GM23338 (cell line): ENCODE results near the gene TGFB3. TPM values are rescaled to one million over a fixed set of nuclear protein-coding genes. Genes with fewer than 3 reads are reported as not detected.

Source experiments
- ATAC-seq: fragments of 200-7000 bp; cut with Tn5 transposase; 3 replicates; pipeline ENCODE4 v1.9.1; 2020
- DNase-seq: peaks from one replicate; pipeline ENCODE4 v3.0.0-alpha.2; 2015; ENCODE audit warnings: low spot score
- H2AFZ ChIP-seq: fragments of 200-600 bp; sonication (generic); 2 replicates; pipeline ENCODE4 v1.8.0; 2016; ENCODE audit warnings: antibody characterized with exemption, mild to moderate bottlenecking, moderate library complexity
- H3F3A ChIP-seq: fragments of 200-600 bp; sonication (generic); replicated peaks from 2 replicates; pipeline ENCODE4 v1.8.0; 2017; ENCODE audit warnings: antibody characterized with exemption, mixed run types, low read depth
- H3K27ac ChIP-seq: fragments of 200-600 bp; sonication (generic); 2 replicates; pipeline ENCODE4 v1.6.1; 2016; ENCODE audit warnings: low read depth
- H3K27me3 ChIP-seq: fragments of 200-600 bp; sonication (generic); 2 replicates; pipeline ENCODE4 v1.8.0; 2016; ENCODE audit warnings: mild to moderate bottlenecking, mixed run types, moderate library complexity; ENCODE audit not compliant: insufficient read depth
- H3K36me3 ChIP-seq: fragments of 200-600 bp; sonication (generic); 2 replicates; pipeline ENCODE4 v1.8.0; 2016; ENCODE audit warnings: mild to moderate bottlenecking; ENCODE audit not compliant: insufficient read depth
- H3K4me1 ChIP-seq: fragments of 200-600 bp; sonication (generic); 2 replicates; pipeline ENCODE4 v1.8.0; 2016; ENCODE audit warnings: mild to moderate bottlenecking, moderate library complexity; ENCODE audit not compliant: insufficient read depth
- H3K4me2 ChIP-seq: fragments of 200-600 bp; sonication (generic); 2 replicates; pipeline ENCODE4 v1.7.1; 2017; ENCODE audit warnings: mixed run types
- H3K4me3 ChIP-seq: fragments of 200-600 bp; sonication (generic); 2 replicates; pipeline ENCODE4 v1.6.1; 2016; ENCODE audit warnings: mixed run types
- H3K79me2 ChIP-seq: fragments of 200-600 bp; sonication (generic); replicated peaks from 2 replicates; pipeline ENCODE4 v1.8.0; 2017; ENCODE audit warnings: mild to moderate bottlenecking; ENCODE audit not compliant: insufficient read depth
- H3K9me2 ChIP-seq: fragments of 200-600 bp; sonication (generic); 2 replicates; pipeline ENCODE4 v1.8.0; 2017; ENCODE audit not compliant: insufficient read depth
- H4K20me1 ChIP-seq: fragments of 200-600 bp; sonication (generic); replicated peaks from 2 replicates; pipeline ENCODE4 v1.8.0; 2017; ENCODE audit warnings: mild to moderate bottlenecking; ENCODE audit not compliant: insufficient read depth
- H3K27ac Mint-ChIP-seq: 2 replicates; pipeline ENCODE4 v1.8.0; 2020; ENCODE audit warnings: inconsistent platforms, mild to moderate bottlenecking, moderate library complexity, mixed read lengths
- H3K27me3 Mint-ChIP-seq: 3 replicates; pipeline ENCODE4 v1.8.0; 2022; ENCODE audit warnings: low read depth, mild to moderate bottlenecking, moderate library complexity, mixed read lengths, inconsistent platforms; ENCODE audit not compliant: insufficient read depth, poor library complexity
- H3K36me3 Mint-ChIP-seq: 3 replicates; pipeline ENCODE4 v1.8.0; 2021; ENCODE audit warnings: low read depth, mild to moderate bottlenecking, inconsistent platforms, moderate library complexity, mixed read lengths
- H3K4me1 Mint-ChIP-seq: 3 replicates; pipeline ENCODE4 v1.8.0; 2020; ENCODE audit warnings: mild to moderate bottlenecking, inconsistent platforms, mixed read lengths
- H3K4me3 Mint-ChIP-seq: 3 replicates; pipeline ENCODE4 v1.8.0; 2021; ENCODE audit warnings: moderate library complexity, mild to moderate bottlenecking, inconsistent platforms, mixed read lengths
- H3K9me3 Mint-ChIP-seq: 3 replicates; pipeline ENCODE4 v1.8.0; 2020; ENCODE audit warnings: moderate library complexity, mild to moderate bottlenecking, inconsistent platforms, mixed read lengths
- CREB1 ChIP-seq: fragments of 250-450 bp; sonication (Bioruptor Pico); IDR thresholded peaks from 2 replicates; pipeline ENCODE4 v1.5.0; 2020; ENCODE audit warnings: low read depth, mild to moderate bottlenecking, moderate library complexity
- CTCF ChIP-seq, 2 experiments: fragments of 200-600 bp in 1 of 2; sonication (generic) in 1 of 2; conservative IDR thresholded peaks; 2 replicates each; pipeline versions ENCODE4 v1.5.1 to v1.6.1; 2016 to 2017; ENCODE audit warnings: antibody characterized with exemption in 2 of 2, low read depth in 2 of 2, mild to moderate bottlenecking in 2 of 2, moderate library complexity in 1 of 2
- POLR2AphosphoS5 ChIP-seq: IDR thresholded peaks from 2 replicates; pipeline ENCODE4 v1.6.1; 2016; ENCODE audit warnings: antibody characterized with exemption, low read depth
- REST ChIP-seq: IDR thresholded peaks from one replicate; pipeline ENCODE4 v1.6.1; 2018; ENCODE audit warnings: antibody characterized with exemption; ENCODE audit not compliant: unreplicated experiment
- ZNF331 ChIP-seq: fragments of 250-450 bp; sonication (Bioruptor Pico); IDR thresholded peaks from 2 replicates; pipeline ENCODE4 v1.5.0; 2020; ENCODE audit warnings: low read depth, mild to moderate bottlenecking, moderate library complexity
- polyA plus RNA-seq: library from polyadenylated mRNA; unstranded; fragments of >200 nt; fragmentation: Nextera tagmentation; extraction: Ambion mirVana; gene quantifications from 2 replicates; pipeline ENCODE4 v1.2.1, GENCODE V29; 2016
- total RNA-seq: library from RNA; depleted of rRNA; stranded (reverse); fragments of >200 nt; shearing (Covaris generic); gene quantifications from 2 replicates; pipeline ENCODE4 v1.2.3, GENCODE V29; 2014
- TF ChIP-seq, protein P1 (sequence below): IDR thresholded peaks from 2 replicates; pipeline ENCODE4 v1.6.1; 2016; ENCODE audit warnings: antibody characterized with exemption

TGFB3 gene
- total and polyA plus RNA-seq, 2 experiments from 2014 or later = 0.17 to 0.87 TPM

GRCh38 chr14:75986439-75986765 lies 4.6 kb upstream of the TGFB3 start:
- Mint-ChIP-seq H3K27ac (peak overlapping the region; percentile 78), H3K4me1 (peaks cover 11% of the 10 kb centered on the region), H3K4me3 (peak overlapping the region; percentile 95), H3K27me3 (peaks cover 15% of the 10 kb centered on the region), H3K9me3 (no peaks in the 10 kb centered on the region; the same call in 2 of the 3 replicates), H3K36me3 (no peaks in the 10 kb centered on the region)
- no peak for ATAC-seq
- H3K4me1 ChIP-seq = peaks cover 11% of the 10 kb centered on the region; the same call in 1 of the 2 replicates
- DNase-seq = no peak
- peak overlapping the region; percentile 98 for H3K4me3 ChIP-seq
- H3F3A ChIP-seq = 0 out of 2 replicates have a peak, but pooled peaks cover 2% of the 10 kb centered on the region
- H3K27ac ChIP-seq = no peak overlapping the region
- peaks cover 29% of the 10 kb centered on the region for H3K27me3 ChIP-seq
- H2AFZ ChIP-seq = peak overlapping the region; percentile 95
- peak overlapping the region; percentile 98 for H3K4me2 ChIP-seq
- TF ChIP-seq REST = no peak
- no peaks in the 10 kb centered on the region for H3K36me3 ChIP-seq
- no peaks in the 10 kb centered on the region for H3K9me2 ChIP-seq
- no peaks in the 10 kb centered on the region; the same call in none of the 2 replicates for H4K20me1 ChIP-seq
- H3K79me2 ChIP-seq = peaks cover 11% of the 10 kb centered on the region; the same call in 1 of the 2 replicates

DNA sequence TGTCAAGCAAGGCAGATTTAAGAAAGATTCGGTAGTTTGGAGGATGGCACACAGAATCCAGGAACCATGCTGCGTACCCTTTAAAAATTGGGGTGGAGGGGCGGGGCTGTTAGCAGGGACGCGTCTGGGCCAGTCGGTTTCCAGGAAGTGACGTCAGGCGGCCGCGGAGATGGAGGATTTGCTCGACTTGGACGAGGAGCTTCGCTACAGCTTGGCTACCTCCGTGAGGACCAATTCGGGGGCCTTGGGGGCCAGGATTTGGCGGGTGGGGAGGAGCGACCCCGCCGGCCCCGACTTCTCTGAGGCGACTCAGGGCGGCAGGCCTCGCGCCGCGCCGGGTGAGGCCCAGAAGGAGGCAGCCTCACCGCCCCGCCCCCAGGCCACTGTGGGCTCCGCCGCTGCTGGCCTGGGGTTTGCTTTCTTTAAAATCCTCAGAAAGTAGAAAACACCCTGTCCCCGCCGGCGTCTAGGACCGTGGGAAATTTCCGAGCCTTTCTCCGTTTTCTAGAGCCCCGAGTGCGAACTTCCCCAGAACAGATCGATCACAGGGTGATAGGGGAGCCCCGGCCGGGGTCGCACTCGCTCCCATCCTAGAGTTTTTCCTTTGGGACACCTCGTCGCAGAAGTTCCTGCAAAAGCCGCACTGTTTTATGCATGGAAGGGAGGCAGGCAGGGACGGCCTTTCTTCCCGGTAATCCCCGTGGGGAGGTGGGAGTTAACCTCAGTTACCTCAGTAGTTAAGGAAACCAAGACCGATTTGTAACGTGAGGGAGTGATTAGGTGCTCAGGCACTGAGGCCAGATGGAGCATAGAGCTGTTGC lies 4.0 kb upstream of the TGFB3 start, which contains the start of gene IFT43:
Gene IFT43, plus strand, starts transcription at position 146 of the 821 bp plus-strand sequence. Its CDS starts 24 bp downstream, at position 170.
- 0 out of 2 replicates have a peak, but pooled peaks cover 2% of the 10 kb centered on the region for H3F3A ChIP-seq
- no peaks in the 10 kb centered on the region for H3K9me2 ChIP-seq
- Mint-ChIP-seq H3K4me3 (peak within 1 kb of the TSS; percentile 95), H3K9me3 (no peaks in the 10 kb centered on the region; the same call in 2 of the 3 replicates), H3K27me3 (peaks cover 18% of the 10 kb centered on the region), H3K36me3 (no peaks in the 10 kb centered on the region), H3K27ac (peak within 1 kb of the TSS; percentile 78), H3K4me1 (peaks cover 17% of the 10 kb centered on the region)
- H3K36me3 ChIP-seq = no peaks in the 10 kb centered on the region
- DNase-seq (peak; percentile 90), ATAC-seq (peak; percentile 43)
- no peak for TF ChIP-seq ZNF331
- TF ChIP-seq CTCF (conservative IDR thresholded peaks at IDR 0.05; ENCODE audit: low read depth in 2 of 2) = no peak
- TF ChIP-seq POLR2AphosphoS5 = peak; percentile 64
- TF ChIP-seq CREB1 (CRISPR knock-in tag) = peak; percentile 92
- TF ChIP-seq, protein P1, sequence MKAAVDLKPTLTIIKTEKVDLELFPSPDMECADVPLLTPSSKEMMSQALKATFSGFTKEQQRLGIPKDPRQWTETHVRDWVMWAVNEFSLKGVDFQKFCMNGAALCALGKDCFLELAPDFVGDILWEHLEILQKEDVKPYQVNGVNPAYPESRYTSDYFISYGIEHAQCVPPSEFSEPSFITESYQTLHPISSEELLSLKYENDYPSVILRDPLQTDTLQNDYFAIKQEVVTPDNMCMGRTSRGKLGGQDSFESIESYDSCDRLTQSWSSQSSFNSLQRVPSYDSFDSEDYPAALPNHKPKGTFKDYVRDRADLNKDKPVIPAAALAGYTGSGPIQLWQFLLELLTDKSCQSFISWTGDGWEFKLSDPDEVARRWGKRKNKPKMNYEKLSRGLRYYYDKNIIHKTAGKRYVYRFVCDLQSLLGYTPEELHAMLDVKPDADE = peak; percentile 33; the same call in 1 of the 2 replicates
- 0 out of 2 replicates have a peak within 1 kb of the TSS, but pooled peaks have one; percentile 64 for H3K27ac ChIP-seq
- peak within 1 kb of the TSS; percentile 98 for H3K4me2 ChIP-seq
- peak within 1 kb of the TSS; percentile 98 for H3K4me3 ChIP-seq
- H4K20me1 ChIP-seq = no peaks in the 10 kb centered on the region; the same call in none of the 2 replicates
- peaks cover 11% of the 10 kb centered on the region; the same call in 1 of the 2 replicates for H3K79me2 ChIP-seq
- peak within 1 kb of the TSS; percentile 95 for H2AFZ ChIP-seq
- peaks cover 14% of the 10 kb centered on the region for H3K4me1 ChIP-seq
- H3K27me3 ChIP-seq = peaks cover 35% of the 10 kb centered on the region
